Sigmoid colon (tissue), 4 donors: ENCODE results near the gene USP53.

Experiments
- EP300 ChIP-seq, 4 donors: sonication (generic); formaldehyde crosslinking; IDR thresholded peaks; one replicate each; pipeline ENCODE4 v1.6.1; 2017; ENCODE audit warnings: antibody characterized with exemption in 4 of 4
- POLR2A ChIP-seq, 2 donors: fragments of 450-650 bp; IDR thresholded peaks; one replicate each; pipeline ENCODE4 v1.6.1; 2016; ENCODE audit warnings: antibody characterized with exemption in 2 of 2, mild to moderate bottlenecking in 2 of 2, moderate library complexity in 2 of 2
- POLR2AphosphoS5 ChIP-seq, 4 donors: sonication (generic); formaldehyde crosslinking; IDR thresholded peaks; one replicate each; pipeline ENCODE4 v1.6.1; 2017; ENCODE audit warnings: antibody characterized with exemption in 4 of 4
- TF ChIP-seq, protein P1 (sequence below), 4 experiments: fragments of 450-650 bp in 3 of 4; fragments of 200-600 bp in 1 of 4; IDR thresholded peaks; one replicate each; pipeline ENCODE4 v1.5.1; 2016 to 2019; ENCODE audit warnings: antibody characterized with exemption in 4 of 4, mild to moderate bottlenecking in 3 of 4, moderate library complexity in 2 of 4

DNA sequence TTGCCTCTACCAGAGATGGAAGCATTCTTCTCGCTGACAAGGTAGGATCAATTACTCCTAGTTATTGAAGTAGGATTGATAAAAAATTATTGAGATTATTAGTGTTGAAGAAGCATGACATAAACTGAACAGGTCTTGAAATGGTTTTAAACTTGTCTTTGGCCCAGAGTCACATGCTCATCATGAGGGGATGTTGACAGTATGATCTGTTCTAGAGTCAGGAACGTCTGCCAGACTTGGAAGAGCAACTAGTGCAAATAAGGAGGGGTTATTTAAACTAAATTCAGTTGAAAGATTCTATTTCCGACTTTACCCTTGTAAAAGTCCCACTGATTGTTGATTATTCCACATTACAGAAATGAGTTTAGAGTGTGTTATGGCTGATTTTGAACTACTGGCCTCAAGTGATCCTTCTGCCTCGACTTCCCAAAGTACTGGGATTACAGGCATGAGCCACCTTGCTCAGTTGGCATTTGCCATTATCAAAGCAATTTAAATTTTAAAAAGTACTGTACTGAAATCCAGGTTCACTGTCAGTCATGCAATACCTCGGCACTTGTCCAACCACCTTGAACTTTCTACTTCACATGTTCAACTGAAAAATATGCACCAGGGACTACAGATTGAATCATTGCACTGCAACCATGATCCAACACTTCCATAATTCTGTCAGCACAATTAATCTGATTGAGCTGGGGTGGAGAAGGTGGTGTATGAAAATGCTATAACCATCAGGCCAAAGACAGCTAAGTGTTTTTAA, 89.7 kb downstream of the USP53 start:
- TF ChIP-seq POLR2A (IDR thresholded peaks at IDR 0.05) = no peak
- TF ChIP-seq, protein P1, sequence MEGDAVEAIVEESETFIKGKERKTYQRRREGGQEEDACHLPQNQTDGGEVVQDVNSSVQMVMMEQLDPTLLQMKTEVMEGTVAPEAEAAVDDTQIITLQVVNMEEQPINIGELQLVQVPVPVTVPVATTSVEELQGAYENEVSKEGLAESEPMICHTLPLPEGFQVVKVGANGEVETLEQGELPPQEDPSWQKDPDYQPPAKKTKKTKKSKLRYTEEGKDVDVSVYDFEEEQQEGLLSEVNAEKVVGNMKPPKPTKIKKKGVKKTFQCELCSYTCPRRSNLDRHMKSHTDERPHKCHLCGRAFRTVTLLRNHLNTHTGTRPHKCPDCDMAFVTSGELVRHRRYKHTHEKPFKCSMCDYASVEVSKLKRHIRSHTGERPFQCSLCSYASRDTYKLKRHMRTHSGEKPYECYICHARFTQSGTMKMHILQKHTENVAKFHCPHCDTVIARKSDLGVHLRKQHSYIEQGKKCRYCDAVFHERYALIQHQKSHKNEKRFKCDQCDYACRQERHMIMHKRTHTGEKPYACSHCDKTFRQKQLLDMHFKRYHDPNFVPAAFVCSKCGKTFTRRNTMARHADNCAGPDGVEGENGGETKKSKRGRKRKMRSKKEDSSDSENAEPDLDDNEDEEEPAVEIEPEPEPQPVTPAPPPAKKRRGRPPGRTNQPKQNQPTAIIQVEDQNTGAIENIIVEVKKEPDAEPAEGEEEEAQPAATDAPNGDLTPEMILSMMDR (IDR thresholded peaks at IDR 0.05) = no peak
- TF ChIP-seq EP300 (IDR thresholded peaks at IDR 0.05) = no peak
- TF ChIP-seq POLR2AphosphoS5 (IDR thresholded peaks at IDR 0.05) = no peak
